ENCODE measurements around the gene IGHMBP2.
"Not testable (repeated sequence)": the region's sequence is repeated elsewhere in the genome, so short reads cannot be mapped to it uniquely, and the experiment has no call there.

The IGHMBP2 gene

DNA sequence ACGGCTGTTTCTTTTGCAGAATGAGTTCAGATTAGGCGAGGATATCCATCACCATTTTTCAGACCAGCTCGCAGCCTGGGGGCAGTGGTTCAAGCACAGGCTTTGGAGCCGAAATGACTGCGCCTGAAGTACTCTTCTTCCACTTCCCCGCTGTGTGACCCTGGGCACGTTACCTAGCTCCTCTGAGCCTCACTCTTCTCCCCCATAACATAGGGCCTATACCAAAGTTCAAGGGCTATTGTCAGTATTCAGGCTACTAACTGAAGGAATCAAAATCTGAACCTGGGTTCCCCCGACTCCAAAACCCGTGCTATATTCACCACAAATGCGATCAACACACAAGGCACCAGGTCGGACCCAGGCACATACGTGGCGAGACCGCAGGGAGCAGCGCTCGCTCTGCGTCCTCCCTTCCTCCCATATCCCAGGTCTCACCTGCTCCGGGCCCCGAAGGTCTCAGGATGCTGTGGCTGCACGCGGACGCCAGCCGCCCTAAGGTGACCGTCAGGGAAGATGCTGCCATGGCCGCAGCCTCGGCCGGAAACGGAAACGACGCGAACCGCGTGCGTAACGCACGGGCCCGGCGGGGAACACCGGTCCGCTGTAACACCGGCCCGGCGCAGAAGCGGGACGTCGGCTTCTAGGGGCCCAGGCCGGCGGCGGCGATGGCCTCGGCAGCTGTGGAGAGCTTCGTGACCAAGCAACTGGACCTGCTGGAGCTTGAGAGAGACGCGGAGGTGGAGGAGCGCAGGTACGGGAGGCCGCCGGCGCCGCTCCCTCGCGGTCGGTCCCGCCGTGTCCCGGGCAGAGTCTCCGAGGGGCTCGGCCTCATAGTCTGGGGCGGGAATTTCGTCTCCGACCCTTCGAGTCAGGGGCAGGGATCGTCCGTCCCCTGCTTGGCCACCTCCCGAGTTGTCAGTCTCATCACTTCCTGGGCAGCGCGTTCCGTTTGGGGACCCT is at the start of gene IGHMBP2, which contains the start of gene MRPL21:
Gene IGHMBP2, plus strand, starts transcription at position 604 of the 960 bp plus-strand sequence. Its CDS starts 62 bp downstream, at position 666.
Gene MRPL21, minus strand, starts transcription at position 545 of the 960 bp plus-strand sequence. Its CDS starts 22 bp downstream, at position 523.
- FAIRE-seq = no peak

DNA sequence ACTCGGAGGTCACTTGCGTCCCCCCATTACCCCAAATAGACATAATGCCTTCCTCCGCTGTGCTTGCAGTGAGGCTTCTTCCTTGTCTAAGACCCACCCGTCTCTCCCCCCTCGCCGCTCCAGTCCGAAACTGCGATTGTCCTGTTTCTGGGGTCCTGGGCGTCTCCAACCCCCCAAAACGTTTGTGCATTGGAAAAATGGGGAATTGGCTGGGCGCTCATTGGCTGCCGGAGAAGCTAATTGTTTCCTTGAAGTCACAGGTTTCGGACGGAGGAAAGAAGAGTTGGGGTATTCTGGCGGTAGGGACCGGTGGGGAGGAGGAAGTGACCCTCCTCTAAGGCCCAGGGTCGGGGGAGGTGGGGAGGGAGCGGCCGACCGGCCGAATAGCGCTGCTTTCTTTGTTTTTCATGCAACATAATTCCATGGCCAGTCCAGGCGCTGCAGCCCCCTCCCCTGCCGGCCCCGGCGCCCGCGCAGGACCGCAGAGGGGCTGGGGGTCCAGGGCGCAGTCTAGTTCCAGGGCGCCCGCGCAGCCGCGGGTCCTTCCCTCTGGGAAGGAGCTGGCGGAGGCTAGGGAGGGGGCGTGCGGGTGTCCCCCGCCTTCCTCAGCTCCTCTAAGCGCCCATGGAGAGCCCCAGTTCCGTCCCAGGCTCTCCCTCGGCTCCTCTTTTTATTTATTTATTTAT is 49.3 kb upstream of the IGHMBP2 start:
- no peak for FAIRE-seq

DNA sequence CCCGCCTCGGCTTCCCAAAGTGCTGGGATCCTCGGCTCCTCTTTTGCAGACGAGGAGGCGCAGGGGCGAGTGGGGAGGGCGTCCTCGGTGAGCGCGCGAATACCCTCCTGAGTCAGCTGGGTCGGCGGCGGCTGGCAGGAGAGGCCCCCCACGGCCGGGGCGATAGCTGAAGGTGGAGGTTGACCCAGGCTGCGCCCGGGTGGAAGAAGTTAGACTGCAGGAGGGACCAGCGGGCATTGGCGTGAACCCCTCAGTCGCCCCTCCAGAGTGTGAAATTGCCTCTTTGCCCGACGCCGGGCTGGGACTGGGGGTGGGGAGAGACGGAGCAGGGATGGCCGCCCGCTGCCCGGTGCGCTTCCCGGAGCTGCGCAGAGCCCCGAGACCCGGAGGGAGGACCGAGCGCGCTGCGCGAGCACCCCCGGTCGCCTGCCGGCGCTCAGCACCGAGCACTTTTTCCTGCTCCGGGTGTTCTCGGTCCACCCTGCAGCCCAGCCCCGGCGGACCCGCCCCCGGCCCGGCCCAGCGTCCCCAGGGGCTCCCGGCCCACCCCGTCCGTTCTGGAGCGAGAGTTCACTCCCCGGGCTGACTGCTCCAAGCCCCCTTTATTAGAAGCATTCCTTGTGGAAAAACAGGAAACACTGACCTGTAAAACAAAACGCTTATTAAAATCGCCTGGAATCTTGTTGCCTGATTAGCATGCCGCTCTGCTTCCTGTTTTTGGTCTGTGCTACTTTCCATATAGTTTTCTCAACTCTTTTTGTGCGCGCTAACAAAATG is 48.3 kb upstream of the IGHMBP2 start:
- peak; percentile 73 for FAIRE-seq

DNA sequence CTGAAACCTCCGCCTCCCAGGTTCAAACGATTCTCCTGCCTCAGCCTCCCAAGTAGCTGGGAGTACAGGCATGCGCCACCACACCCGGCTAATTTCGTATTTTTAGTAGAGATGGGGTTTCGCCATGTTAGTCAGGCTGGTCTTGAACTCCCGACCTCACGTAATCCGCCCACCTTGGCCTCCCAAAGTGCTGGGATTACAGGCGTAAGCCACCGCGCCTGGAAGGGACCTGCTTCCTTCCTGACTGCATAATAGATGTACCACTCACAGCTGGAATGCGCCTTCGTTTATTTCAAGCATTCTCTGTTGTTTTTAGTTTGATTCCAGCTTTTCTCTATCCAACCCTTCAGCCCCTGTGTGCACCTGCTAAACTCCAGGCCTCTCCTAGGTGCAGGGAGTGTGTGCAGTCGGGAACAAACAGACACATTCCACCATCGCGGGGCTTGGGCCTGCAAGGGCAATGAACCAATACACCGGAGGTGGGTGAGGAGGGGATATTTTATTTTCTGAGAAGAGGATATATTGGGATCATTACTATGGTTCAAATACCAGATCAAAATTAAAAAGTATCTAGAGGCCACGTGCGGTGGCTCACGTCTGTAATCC is 47.2 kb upstream of the IGHMBP2 start:
- not testable (repeated sequence) for FAIRE-seq

DNA sequence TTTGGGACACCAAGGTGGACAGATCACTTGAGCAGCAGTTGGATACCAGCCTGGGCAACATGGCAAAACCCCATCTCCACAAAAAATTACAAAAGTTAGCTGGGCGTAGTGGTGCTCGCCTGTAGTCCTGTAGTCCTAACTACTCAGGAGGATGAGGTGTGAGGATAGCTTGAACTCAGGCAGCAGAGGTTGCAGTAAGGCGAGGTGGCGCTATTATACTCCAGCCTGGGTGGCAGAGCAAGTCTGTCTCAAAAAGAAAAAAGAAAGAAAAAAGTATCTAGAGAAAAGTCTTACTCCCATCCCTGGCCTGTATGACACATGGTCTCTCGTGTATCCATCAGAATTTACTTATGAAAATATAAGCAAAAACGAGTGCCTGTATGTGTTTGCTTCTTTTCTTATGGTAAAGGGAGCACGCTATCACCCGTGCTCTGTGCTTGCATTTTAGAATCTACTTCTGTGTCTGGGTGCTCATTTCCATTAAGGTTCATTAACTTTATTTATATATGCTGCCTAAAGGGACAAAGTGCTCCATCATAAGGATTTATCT is 46.6 kb upstream of the IGHMBP2 start:
- FAIRE-seq = no peak

DNA sequence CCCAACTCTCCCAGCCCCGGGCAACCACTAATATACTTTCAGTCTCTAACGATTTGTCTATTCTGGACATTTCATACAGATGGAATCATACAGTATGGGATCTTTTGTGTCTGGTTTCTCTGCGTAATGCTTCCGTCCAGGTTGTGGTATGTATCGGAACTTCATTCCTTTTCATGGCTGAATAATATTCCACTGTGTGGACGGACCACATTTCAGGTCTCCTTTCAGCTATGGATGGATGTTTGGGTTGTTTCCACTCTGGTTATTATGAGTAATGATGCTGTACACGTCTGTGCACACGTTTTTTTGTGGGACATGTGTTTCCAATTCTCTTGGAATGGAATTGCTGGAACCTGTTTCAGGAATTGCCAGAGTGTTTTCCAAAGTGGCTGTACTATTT is 44.6 kb upstream of the IGHMBP2 start:
- FAIRE-seq = no peak

DNA sequence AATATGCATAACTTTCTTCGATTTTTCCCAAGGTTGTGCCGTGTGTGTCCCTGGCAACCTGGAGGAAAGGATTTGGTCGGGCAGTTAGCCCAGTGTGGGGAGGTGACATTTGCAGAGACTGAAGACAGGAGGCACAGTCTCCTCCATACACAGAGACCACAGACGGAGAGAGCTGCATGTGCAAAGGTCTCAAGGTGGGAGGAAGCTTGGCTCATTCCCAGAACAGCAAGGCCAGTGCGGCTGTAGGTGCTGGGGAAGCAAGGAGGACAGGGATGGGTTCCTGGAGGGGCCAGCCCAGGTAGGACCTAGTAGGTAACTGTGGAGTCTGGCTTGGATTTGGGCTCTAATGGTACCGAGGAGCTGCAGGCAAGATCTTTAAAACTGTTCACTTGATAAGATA is 41.3 kb upstream of the IGHMBP2 start:
- no peak for FAIRE-seq

DNA sequence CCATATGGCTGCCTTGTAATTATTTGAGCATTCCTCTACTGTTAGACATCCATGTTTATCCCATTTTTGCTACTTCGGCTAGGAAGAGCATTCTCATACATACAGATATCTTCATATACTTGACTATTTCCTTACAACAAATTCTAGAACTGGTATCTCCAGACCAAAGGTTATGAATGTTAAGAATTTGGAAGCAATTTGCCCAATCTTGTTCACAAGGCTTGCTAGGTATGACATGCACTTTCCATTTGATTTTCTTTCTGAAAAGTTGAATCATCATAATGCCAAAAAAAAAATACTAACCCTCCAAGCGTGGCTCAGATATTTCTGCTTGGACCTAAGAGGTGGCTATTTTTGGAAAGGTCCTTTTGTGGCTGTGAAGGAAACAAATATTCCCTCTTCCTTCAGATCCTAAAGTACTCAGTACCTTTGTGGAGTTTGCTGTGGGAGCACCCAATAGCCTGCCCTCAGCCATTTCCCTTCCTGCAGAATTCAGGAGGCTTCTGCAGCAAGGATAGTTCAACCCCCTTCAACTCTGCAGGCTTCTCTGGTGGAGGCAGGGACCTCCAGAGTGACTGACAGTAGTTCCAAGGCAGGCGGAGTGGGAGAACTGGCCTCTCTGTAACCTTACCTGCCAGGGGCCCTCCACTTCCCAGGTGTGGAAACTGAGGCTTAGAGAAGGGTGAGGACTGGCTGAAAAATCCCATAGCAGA is 40.0 kb upstream of the IGHMBP2 start:
- no peak for FAIRE-seq

DNA sequence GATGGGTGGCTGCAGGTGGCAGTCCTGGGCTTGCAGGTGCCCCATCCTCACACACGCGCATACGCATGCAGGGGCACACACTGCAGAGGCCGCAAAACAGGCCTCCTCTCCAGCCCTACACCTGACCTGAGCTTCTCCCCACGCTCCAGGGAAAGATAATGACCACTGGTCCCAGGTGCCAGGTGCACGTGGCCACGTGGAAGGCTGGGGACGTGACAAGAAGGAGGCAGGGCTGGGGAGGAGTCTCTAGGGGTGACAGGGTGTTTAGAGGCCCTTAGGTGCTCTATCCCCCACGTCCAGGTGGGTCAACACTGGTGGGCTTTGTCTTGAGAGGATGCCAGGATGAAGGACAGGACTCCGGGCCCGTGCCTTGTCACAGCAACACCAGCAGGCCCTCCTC is 38.5 kb upstream of the IGHMBP2 start:
- FAIRE-seq = no peak

DNA sequence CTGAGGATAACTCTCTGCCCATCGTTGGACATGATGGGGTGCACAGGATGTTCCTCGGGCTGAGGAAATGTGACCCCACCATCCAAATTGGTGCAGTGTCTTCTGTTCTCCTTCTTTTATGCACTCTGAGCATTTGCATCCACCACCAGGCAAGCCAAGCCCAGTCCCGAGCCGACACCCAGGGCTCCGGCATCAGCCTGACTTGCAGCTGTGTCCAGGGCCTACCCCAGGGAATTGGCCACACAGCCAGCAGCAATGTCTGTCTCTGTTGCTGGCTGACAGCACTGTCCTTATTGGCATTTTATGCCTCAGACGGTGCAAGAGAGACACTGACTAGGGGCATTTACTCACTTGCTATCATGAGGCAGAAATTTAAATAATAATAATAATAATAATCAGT is 36.6 kb upstream of the IGHMBP2 start:
- FAIRE-seq = no peak

DNA sequence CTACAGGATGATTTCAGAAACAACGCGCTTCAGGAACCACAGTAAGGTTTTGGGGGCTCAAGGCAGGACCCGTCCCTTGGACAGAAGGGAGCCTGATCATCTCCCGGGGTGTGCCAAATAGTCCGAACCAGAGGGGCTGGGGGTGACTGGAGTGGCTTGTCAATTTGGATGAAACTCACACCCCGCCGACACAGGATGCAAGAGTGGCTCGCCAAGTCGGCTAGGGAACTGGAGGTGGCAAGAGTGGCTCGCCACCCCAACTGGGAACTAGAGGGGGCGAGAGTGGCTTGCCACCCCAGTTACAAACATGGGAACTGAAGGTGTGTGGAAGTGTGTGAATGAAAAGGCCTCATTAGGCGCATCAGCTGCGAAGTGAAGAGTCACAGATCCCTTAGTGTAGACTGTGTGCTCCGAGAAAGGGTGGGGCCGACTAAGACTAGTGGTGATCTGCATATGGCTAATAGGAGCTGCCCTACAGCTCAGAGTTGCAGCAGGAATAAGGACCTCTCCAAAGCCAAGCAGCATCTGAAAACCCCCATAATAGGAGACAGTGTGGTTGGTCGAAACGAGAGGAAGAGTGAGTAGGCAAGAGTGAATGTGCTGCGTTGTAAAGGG is 35.4 kb upstream of the IGHMBP2 start:
- no peak for FAIRE-seq

DNA sequence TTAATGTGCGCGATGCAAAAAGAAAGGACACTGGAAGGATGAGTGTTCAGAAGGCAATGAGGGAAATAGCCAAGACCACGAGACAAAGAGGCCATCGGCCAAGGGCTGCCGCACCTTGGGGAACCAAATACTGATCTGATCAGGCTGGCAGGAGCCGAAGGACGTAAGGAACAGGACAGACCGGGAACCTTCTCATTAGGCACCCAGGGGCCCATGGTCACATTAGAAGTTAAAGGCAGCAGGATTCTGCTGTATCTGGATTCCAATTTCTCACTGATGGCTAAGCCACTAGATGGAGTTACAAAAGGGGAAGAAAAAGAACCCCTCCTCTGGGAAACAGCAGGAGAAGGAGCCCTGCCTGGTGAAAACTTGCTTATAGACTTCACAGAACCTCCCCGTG is 33.2 kb upstream of the IGHMBP2 start:
- no peak for FAIRE-seq

DNA sequence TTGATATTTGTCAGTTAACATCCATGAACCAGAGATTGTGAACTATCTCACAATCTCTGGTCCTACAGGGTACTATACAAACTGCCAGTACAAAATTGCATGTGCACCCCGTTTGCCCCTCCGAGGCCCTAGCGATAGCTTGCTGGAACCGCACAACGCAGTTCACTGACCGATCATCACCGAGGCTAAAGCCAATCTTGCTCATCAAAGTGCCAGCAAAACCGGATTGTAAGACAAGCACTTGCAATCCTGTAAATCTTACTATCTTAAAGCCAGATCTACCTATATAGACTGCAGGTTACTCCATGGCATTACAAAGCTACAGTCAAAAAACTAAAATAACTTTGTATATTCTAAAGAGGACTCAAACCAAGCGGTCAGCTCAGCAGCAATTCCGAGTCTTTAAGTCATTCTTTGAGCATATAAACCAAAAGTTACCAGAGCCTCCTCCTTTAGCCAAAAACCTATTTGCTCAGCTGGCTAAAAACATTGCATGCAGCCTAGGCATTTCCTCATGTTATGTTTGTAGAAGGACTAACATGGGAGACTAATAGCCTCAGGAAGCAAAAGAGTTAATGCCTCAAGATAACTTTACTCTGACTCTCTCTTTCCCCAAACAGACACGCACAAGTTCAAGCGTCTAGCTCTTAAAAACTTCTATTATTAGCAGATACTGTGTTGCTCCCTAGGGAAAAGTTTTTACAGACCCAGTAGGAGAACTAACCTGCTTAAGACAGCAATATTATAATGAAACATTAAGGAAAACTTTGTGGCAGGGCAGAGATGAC is 31.3 kb upstream of the IGHMBP2 start:
- FAIRE-seq = no peak

DNA sequence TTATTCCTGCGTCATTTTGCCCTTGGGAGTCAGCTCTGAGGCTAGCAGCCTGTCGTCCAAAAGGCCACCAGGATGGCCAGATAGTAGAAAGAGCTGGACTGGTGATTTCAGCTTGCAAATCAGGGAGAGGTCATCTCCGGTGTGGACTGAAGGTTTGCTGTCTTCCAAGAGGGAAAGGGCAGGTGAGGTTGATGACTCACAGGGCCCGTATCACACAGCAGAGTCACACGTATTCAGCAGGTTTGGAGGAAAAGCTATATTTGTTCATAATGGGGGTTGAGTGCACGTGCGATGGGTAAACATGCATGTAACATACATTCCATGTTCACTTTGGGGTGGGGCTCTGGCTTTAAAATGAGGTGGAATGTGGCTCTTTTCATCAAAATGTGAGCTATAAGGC is 25.7 kb upstream of the IGHMBP2 start:
- no peak for FAIRE-seq

DNA sequence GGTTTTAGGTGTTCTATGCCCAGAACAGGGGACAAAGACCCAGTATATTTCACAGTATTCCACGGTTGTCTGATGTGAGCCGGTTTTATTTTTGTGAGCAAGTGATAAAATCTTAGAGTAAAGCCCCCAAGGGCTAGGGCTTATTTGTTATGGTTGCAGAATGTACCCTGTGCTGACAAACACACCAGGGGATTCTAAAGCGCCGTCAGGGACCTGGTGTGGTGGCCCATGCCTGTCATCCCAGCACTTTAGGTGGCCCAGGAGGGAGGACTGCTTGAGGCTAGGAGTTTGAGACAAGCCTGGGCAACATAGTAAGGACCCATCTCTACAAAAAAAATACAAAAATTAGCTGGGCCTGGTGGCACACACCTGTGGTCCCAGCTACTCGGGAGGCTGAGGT is 22.8 kb upstream of the IGHMBP2 start:
- FAIRE-seq = no peak

DNA sequence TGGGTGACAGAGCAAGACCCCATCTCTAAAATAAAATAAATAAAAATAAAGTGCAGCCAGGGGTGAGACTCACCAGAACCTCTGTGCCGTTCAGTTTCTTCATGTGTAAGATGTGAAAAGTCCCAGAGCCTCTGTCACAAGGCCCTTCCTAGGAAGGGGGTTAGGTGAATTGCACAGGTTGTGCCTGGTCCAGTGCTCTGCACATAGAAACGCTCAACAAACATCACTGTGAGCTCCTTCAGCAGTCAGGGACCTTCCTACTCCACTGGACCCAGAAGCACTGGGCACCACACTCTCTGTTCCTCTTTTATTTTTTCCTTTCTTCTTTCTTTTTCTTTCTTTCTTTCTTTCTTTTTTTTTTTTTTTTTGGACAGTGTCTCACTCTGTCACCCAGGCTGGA is 22.4 kb upstream of the IGHMBP2 start:
- FAIRE-seq = no peak

DNA sequence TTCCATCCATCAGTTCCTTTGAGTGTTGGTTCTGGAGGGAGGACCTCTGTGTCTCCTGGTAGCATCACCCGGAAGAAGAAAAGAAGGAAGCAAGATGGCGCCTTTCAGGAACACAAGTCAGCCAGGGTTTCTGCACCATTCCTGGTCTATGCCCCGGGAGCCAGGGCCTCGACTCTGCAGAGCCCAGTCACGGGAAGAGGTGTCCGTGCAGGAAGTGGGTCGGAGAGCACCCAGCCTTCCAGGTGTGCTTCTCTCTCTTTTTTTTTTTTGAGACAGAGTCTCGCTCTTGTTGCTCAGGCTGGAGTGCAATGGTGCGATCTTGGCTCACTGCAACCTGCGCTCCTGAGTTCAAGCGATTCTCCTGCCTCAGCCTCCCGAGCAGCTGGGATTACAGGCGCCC is 21.3 kb upstream of the IGHMBP2 start:
- FAIRE-seq = no peak

DNA sequence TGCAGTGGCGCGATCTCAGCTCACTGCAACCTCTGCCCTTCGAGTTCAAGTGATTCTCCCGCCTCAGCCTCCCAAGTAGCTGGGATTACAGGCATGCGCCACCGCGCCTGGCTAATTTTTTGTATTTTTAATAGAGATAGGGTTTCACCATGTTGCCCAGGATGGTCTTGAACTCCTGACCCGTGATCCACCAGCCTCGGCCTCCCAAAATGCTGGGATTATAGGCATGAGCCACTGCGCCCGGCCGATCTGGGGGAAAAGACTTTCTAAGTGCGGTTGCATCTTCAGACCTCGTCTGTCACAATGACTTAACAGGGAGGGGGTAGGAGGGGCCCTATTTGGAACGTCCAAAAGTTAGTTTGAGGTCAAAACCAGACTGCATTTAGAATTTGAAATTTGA is 18.9 kb upstream of the IGHMBP2 start:
- FAIRE-seq = not testable (repeated sequence)

DNA sequence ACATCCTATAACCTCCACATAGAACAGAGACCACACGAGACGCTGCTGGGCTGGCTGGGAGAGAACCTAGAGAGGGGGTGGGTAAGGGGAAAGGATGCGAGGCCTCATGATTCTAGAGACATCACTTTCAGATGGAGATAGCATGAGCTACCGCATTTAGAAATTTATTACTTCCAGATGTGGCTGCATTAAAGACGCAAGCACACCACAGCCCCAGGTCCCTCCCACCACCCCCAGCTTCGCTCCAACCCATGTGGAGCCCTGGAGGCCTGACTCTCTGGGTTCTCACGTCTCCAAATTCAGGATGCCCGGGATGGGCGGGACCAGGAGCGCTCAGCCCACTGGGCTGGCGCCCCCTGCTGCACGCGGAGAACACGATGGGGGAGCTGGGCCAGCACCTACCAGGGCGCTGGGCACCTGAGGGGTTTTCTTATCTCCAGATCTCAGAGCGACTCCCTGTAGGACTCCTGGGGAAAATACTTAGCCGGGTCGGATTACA is 13.7 kb upstream of the IGHMBP2 start:
- no peak for FAIRE-seq
